Measurements from ENCODE around the gene TMEM176B. TPM values are rescaled to one million over a fixed set of nuclear protein-coding genes. Genes with fewer than 3 reads are reported as not detected.

The TMEM176B gene
- total RNA-seq, 3 donors from 2014 or later: 210 to 401 (median 338) TPM

- Histone ChIP-seq H3K9me3 (no peaks in the 10 kb centered on the region), H3K4me3 (no peak overlapping the region), H3K36me3 (ENCODE audit: low read depth) (no peaks in the 10 kb centered on the region), H3K4me1 (ENCODE audit: low read depth) (peaks cover under 1% of the 10 kb centered on the region)
- DNase-seq (no peak), ATAC-seq (no peak)
- intact Hi-C loops (cut with DNase I, micrococcal nuclease): no loop called here
- no peak for TF ChIP-seq CTCF (IDR thresholded peaks at IDR 0.05)
These were observed 35.6 kb upstream of the TMEM176B start for GRCh38 chr7:150835702-150836280.

DNA sequence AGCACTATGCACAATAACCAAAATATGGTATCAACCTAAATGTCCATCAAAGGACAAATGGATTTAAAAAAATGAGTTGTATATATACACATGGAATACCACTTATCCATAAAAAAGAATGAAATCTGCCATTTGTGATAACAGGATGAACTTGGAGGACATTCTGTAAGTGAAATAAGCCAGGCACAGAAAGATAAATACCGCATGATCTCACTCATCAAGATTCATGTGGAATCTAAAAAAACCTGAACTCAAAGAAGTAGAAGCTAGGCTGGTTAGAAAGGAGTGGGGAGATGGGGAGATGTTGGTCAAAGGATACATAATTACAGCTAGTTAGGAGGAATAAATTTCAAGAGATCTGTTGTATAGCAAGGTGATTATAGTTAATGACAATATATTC lies 34.9 kb upstream of the TMEM176B start:
- Histone ChIP-seq H3K9me3 (no peaks in the 10 kb centered on the region), H3K4me1 (ENCODE audit: low read depth) (peaks cover 8% of the 10 kb centered on the region), H3K36me3 (ENCODE audit: low read depth) (no peaks in the 10 kb centered on the region), H3K4me3 (no peak overlapping the region)
- intact Hi-C loops (cut with DNase I, micrococcal nuclease): no loop called here
- DNase-seq (no peak), ATAC-seq (no peak)
- no peak for TF ChIP-seq CTCF (IDR thresholded peaks at IDR 0.05)

DNA sequence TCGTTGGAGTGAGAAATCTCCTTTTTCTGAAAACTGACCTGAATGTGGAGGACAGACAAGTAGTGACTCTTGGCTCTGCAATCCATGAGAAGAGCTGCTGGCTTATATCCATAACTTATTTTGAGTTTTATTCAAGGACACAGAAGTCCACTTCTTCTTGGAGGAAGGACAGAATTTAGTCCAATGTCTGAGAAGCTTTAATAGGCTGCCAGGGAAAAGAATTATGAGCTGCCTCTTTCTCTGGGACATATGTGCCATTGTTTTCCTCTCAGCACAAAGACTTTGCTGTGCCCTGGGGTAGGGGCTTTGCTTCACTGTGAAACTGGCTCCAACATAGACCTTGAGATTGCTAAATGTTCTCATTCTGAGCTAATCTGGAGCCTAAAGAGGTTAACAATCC lies 31.7 kb upstream of the TMEM176B start:
- peaks cover 9% of the 10 kb centered on the region for H3K4me1 ChIP-seq (ENCODE audit: low read depth)
- intact Hi-C loops (cut with DNase I, micrococcal nuclease): no loop called here
- no peaks in the 10 kb centered on the region for H3K9me3 ChIP-seq
- H3K36me3 ChIP-seq (ENCODE audit: low read depth): no peaks in the 10 kb centered on the region
- H3K4me3 ChIP-seq: no peak overlapping the region
- DNase-seq (no peak), ATAC-seq (no peak)
- no peak for TF ChIP-seq CTCF (IDR thresholded peaks at IDR 0.05)

DNA sequence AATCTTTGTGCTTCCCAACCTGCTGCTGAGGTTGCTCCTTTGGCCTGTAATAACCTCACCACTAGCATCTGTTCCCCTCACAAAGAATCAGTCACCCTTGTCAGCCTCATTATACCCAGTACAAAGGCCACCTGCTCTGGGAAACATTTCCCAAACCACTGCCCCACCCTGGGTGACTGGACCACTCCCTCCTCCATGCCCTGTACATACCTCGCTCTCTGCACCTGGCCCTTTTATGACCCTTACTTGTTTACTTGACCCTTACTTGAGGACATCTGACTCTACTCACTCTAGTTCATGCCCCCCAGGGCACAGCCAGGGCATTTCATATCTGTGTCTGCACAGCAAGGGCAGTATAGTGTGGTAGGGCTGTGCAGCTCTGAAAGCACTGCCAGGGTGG lies 30.8 kb upstream of the TMEM176B start:
- intact Hi-C loops (cut with DNase I, micrococcal nuclease): no loop called here
- no peaks in the 10 kb centered on the region for H3K36me3 ChIP-seq (ENCODE audit: low read depth)
- H3K4me1 ChIP-seq (ENCODE audit: low read depth): peaks cover 13% of the 10 kb centered on the region
- ATAC-seq (peak; percentile 94), DNase-seq (peak; percentile 73 to 83 (median 76))
- no peak overlapping the region for H3K4me3 ChIP-seq
- TF ChIP-seq CTCF (IDR thresholded peaks at IDR 0.05): no peak
- H3K9me3 ChIP-seq: no peaks in the 10 kb centered on the region

DNA sequence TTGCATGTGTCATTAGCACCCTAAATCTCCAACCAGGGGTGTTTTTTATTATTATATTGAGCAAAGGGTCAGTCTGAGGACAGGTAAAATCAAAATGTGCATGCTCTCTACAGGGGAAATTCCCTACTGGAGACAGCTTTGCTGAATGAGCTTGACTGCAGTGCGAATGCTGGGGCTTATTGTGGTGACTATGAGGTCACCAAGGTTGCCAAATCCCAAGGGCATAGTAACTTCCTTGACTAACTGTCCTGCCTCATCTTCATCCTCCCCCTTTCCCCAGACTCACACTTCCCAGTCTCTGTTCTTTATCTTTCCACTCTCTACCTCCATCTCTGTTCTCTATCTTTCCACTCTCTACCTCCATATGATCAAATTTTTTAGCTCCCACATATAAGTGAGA lies 29.3 kb upstream of the TMEM176B start:
- no peak for ATAC-seq

More for the DNA sequence above, 29.3 kb upstream of the TMEM176B start:
- no peak overlapping the region for H3K4me3 ChIP-seq
- no peak for DNase-seq
- H3K4me1 ChIP-seq (ENCODE audit: low read depth): peaks cover 20% of the 10 kb centered on the region
- intact Hi-C loops (cut with DNase I, micrococcal nuclease): no loop called here
- no peaks in the 10 kb centered on the region for H3K9me3 ChIP-seq
- H3K36me3 ChIP-seq (ENCODE audit: low read depth): no peaks in the 10 kb centered on the region
- no peak for TF ChIP-seq CTCF (IDR thresholded peaks at IDR 0.05)

All from mucosa of descending colon (tissue), 3 donors.